GM21529 (cell line): ENCODE measurements around the gene GUCA2A.

Experiments
- ATAC-seq: cut with Tn5 transposase; IDR thresholded peaks from one replicate; pipeline ENCODE4 v1.9.1; 2021; ENCODE audit not compliant: unreplicated experiment

Gene GUCA2A

GRCh38 chr1:42133809-42134526 lies 30.6 kb downstream of the GUCA2A start:
- no peak for ATAC-seq

GRCh38 chr1:42133390-42133789 lies 31.2 kb downstream of the GUCA2A start:
- no peak for ATAC-seq

GRCh38 chr1:42130061-42130660 lies 34.4 kb downstream of the GUCA2A start:
- ATAC-seq: no peak

GRCh38 chr1:42128964-42129363 lies 35.6 kb downstream of the GUCA2A start:
- ATAC-seq: no peak

DNA sequence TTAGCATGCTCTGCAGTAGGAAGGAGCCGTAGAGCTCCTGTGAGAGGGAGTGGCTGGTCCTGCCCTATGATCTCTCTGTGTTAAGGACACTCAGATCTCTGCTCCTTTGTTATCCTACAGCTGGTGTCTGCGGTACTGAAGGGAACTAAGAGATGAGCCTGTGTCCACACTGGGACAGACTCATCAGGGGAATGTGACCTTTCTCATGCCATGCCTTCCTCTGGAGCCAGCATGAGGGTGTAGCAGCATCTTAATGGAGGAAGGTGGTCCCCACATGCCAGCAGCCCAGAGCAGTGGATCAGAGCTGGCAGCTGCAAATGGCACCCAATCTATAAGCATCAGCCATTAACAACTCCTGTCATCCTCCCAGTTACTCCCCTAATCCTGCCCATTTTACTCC lies 36.0 kb downstream of the GUCA2A start:
- ATAC-seq: no peak

- ATAC-seq: no peak
Observed at GRCh38 chr1:42127767-42128166, 36.8 kb downstream of the GUCA2A start.

DNA sequence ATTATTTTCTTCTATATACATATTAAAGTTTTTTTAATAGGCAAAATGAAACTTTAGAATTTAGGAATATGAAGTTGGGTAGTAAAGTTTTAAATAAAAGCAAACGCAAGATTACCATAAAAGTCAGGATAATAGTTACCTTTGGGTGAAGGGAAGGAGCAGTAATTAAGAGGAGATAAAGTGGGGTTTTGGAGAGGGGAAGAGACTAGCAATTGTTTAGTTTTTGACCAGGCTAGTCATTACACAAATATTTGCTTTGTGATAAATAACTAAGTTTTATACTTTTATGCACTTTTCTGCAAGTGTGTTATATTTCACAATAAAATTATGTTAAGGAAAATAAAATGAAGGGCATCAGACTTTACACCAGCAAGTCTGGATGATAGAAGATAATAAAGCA lies 39.0 kb downstream of the GUCA2A start:
- ATAC-seq: no peak

DNA sequence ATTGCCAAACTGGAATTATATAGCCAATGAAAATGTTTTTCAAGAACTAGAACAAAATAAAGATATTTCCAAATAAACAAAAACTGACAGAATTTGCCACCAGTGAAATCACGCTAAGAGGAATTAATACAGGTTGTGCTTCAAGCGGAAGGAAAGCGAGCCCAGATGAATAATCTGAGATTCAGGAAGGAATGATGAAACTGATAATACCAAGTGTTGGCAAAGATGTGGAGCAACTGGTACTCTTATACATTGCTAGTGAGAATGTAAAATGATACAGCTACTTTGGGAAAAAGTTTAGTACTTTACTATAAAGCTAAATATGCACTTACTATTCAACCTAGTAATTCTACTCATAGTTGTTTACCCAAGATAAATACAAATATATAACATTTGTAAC lies 42.1 kb downstream of the GUCA2A start:
- ATAC-seq: no peak

- ATAC-seq: no peak
Observed at GRCh38 chr1:42118125-42118524, 46.4 kb downstream of the GUCA2A start.

GRCh38 chr1:42117214-42117613 lies 47.3 kb downstream of the GUCA2A start:
- ATAC-seq: no peak

GRCh38 chr1:42114229-42114628 lies 50.3 kb downstream of the GUCA2A start:
- no peak for ATAC-seq
